Fibroblast of lung (primary cell): ENCODE data around the gene KCNIP3. TPM values are rescaled to one million over a fixed set of nuclear protein-coding genes. Genes with fewer than 3 reads are reported as not detected.

Source experiments
- DNase-seq, 2 donors: peaks; one replicate each; pipeline versions ENCODE4 v3.0.0 to v3.0.0-alpha.2; 2010; ENCODE audit warnings: low read depth in 2 of 2
- H2AFZ ChIP-seq: 2 replicates; pipeline ENCODE4 v1.5.1; 2012; ENCODE audit warnings: low read length, control low read depth, inconsistent platforms
- H3K27ac ChIP-seq: 2 replicates; pipeline ENCODE4 v1.5.1; 2011; ENCODE audit warnings: low read length, control low read depth; ENCODE audit not compliant: insufficient read depth
- H3K27me3 ChIP-seq: 2 replicates; pipeline ENCODE4 v1.5.1; 2011; ENCODE audit warnings: mild to moderate bottlenecking, low read length; ENCODE audit not compliant: control insufficient read depth, insufficient read depth
- H3K36me3 ChIP-seq: 2 replicates; pipeline ENCODE4 v1.5.1; 2011; ENCODE audit warnings: low read length; ENCODE audit not compliant: control insufficient read depth, insufficient read depth
- H3K4me1 ChIP-seq: 2 replicates; pipeline ENCODE4 v1.5.1; 2011; ENCODE audit warnings: low read length; ENCODE audit not compliant: control insufficient read depth, insufficient read depth; ENCODE audit errors: extremely low read depth
- H3K4me2 ChIP-seq: 2 replicates; pipeline ENCODE4 v1.5.1; 2011; ENCODE audit warnings: low read length, control low read depth; ENCODE audit not compliant: insufficient read depth; ENCODE audit errors: extremely low read depth
- H3K4me3 ChIP-seq, 4 experiments: fragments of 200-600 bp in 1 of 4; sonication (generic) in 1 of 4; replicated peaks in 1 of 4; 2 replicates each; pipeline ENCODE4 v1.5.1; 2011 to 2016; ENCODE audit warnings: low read length in 4 of 4, low read depth in 3 of 4, mild to moderate bottlenecking in 3 of 4, control low read depth in 2 of 4, inconsistent platforms in 1 of 4, mixed read lengths in 1 of 4; ENCODE audit not compliant: insufficient read depth in 1 of 4; ENCODE audit errors: control extremely low read depth in 1 of 4
- H3K79me2 ChIP-seq: 2 replicates; pipeline ENCODE4 v1.5.1; 2012; ENCODE audit warnings: mild to moderate bottlenecking, low read length, inconsistent platforms; ENCODE audit not compliant: control insufficient read depth, insufficient read depth
- H3K9ac ChIP-seq: 2 replicates; pipeline ENCODE4 v1.5.1; 2011; ENCODE audit warnings: mild to moderate bottlenecking, low read length, control low read depth; ENCODE audit not compliant: insufficient read depth
- H3K9me3 ChIP-seq: 2 replicates; pipeline ENCODE4 v1.5.1; 2012; ENCODE audit warnings: low read depth, low read length; ENCODE audit not compliant: control insufficient read depth, insufficient read depth
- H4K20me1 ChIP-seq: 2 replicates; pipeline ENCODE4 v1.5.1; 2011; ENCODE audit warnings: low read length; ENCODE audit not compliant: control insufficient read depth, insufficient read depth; ENCODE audit errors: extremely low read depth
- EZH2 ChIP-seq: IDR thresholded peaks from 2 replicates; pipeline ENCODE4 v1.5.1; 2012; ENCODE audit warnings: low read length, control low read depth, mild to moderate bottlenecking; ENCODE audit errors: missing control alignments
- polyA plus RNA-seq, 2 donors: library from polyadenylated mRNA; depleted of rRNA in 1 of 2; stranded (reverse) in 1 of 2; unstranded in 1 of 2; fragments of >200 nt; gene quantifications; 2 replicates each; pipeline ENCODE4 v1.2.1, GENCODE V29; 2011 to 2012; ENCODE audit warnings: missing spikeins in 1 of 2
- total RNA-seq: library from RNA; depleted of rRNA; stranded (reverse); fragments of >200 nt; gene quantifications from 2 replicates; pipeline ENCODE4 v1.2.1, GENCODE V29; 2014
- TF ChIP-seq, protein P1 (sequence below), 2 donors: IDR thresholded peaks in 1 of 2; conservative IDR thresholded peaks in 1 of 2; 1 replicate in 1 of 2; 2 replicates in 1 of 2; pipeline ENCODE4 v1.5.1; 2011 to 2012; ENCODE audit warnings: low read length in 2 of 2, control low read depth in 1 of 2, inconsistent platforms in 1 of 2, low read depth in 1 of 2, mild to moderate bottlenecking in 1 of 2

Gene KCNIP3
- total and polyA plus RNA-seq, 2 donors (not counting 1 experiment from before 2014, with no cell fraction given): 0.32 to 1.7 TPM

DNA sequence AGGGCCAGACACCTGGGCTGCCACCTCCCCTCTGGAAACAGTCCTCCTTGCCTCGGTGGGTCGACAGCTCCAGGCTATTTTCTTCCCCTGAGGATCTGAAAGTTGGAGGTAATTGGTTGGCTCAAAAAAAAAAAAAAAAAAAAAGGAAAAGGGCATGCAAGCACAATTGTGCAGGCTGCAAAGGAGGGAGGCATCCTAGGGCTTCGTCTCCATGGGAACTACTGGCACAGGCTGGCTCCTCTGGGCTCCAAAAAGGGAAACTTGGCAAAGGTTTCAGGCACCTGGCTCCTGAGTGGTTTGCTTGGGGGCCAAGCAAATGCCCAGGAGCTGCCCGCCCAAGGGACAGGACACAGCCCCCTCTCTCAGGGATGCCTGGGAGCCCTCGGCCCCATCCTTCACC, 1.1 kb upstream of the KCNIP3 start:
- TF ChIP-seq EZH2: no peak
- TF ChIP-seq, protein P1, sequence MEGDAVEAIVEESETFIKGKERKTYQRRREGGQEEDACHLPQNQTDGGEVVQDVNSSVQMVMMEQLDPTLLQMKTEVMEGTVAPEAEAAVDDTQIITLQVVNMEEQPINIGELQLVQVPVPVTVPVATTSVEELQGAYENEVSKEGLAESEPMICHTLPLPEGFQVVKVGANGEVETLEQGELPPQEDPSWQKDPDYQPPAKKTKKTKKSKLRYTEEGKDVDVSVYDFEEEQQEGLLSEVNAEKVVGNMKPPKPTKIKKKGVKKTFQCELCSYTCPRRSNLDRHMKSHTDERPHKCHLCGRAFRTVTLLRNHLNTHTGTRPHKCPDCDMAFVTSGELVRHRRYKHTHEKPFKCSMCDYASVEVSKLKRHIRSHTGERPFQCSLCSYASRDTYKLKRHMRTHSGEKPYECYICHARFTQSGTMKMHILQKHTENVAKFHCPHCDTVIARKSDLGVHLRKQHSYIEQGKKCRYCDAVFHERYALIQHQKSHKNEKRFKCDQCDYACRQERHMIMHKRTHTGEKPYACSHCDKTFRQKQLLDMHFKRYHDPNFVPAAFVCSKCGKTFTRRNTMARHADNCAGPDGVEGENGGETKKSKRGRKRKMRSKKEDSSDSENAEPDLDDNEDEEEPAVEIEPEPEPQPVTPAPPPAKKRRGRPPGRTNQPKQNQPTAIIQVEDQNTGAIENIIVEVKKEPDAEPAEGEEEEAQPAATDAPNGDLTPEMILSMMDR (conservative IDR thresholded peaks at IDR 0.05 in 1 of 2, IDR thresholded peaks at IDR 0.05 in 1 of 2; ENCODE audit: low read depth in 1 of 2, low read length in 2 of 2): no peak
- no peak overlapping the region for H2AFZ ChIP-seq
- no peaks in the 10 kb centered on the region for H3K4me1 ChIP-seq
- H3K4me2 ChIP-seq: no peak overlapping the region
- no peak overlapping the region for H3K27ac ChIP-seq
- no peak overlapping the region for H3K4me3 ChIP-seq
- H3K9me3 ChIP-seq: no peaks in the 10 kb centered on the region
- no peaks in the 10 kb centered on the region for H3K27me3 ChIP-seq
- no peak overlapping the region for H3K9ac ChIP-seq
- no peaks in the 10 kb centered on the region for H4K20me1 ChIP-seq
- H3K79me2 ChIP-seq: no peaks in the 10 kb centered on the region
- no peak for DNase-seq
- H3K36me3 ChIP-seq: no peaks in the 10 kb centered on the region

DNA sequence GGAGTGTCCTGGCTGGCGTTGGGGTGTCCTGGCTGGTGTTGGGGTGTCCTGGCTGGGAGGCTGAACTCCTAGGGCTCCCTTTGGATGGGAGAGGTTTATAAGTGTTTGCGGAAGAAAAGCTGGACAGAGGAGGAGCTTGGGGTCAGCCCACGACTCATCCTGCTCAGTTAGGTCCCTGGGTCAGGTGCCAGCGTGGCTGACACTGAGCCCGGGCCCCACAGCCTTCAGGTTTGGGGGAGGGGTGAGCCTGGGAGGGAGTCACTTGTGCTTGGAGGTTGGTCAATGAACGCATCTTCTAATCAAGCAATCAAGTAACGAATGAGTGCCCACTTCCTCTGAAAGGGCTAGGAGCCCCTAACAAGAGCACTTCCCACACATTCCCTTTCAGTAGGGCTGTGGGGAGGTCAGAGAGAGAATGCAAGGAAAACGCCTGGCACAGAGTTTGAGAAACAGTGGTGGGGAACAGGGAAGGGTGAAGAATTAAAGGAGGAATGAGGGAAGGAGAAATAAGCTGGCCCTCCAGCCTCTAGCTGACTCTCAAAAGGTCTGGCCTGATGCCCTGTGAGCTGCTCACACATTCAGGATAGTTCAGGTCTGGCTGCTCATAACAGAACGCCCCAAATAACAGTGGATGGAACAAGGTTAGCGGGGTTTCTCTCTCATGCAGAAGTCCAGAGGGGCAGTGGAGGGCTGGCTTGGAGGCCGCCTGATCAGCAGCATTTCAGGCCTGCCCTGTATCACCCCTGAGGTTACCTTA, 670 bp downstream of the KCNIP3 start:
- Histone ChIP-seq H3K4me3 (no peak overlapping the region), H3K27me3 (no peaks in the 10 kb centered on the region), H3K9me3 (no peaks in the 10 kb centered on the region), H3K36me3 (no peaks in the 10 kb centered on the region), H3K9ac (no peak overlapping the region), H3K27ac (no peak overlapping the region), H2AFZ (no peak overlapping the region), H4K20me1 (no peaks in the 10 kb centered on the region), H3K4me1 (no peaks in the 10 kb centered on the region), H3K79me2 (no peaks in the 10 kb centered on the region), H3K4me2 (no peak overlapping the region)
- TF ChIP-seq, protein P1 (conservative IDR thresholded peaks at IDR 0.05 in 1 of 2, IDR thresholded peaks at IDR 0.05 in 1 of 2; ENCODE audit: low read depth in 1 of 2, low read length in 2 of 2): no peak
- no peak for TF ChIP-seq EZH2
- DNase-seq: no peak

DNA sequence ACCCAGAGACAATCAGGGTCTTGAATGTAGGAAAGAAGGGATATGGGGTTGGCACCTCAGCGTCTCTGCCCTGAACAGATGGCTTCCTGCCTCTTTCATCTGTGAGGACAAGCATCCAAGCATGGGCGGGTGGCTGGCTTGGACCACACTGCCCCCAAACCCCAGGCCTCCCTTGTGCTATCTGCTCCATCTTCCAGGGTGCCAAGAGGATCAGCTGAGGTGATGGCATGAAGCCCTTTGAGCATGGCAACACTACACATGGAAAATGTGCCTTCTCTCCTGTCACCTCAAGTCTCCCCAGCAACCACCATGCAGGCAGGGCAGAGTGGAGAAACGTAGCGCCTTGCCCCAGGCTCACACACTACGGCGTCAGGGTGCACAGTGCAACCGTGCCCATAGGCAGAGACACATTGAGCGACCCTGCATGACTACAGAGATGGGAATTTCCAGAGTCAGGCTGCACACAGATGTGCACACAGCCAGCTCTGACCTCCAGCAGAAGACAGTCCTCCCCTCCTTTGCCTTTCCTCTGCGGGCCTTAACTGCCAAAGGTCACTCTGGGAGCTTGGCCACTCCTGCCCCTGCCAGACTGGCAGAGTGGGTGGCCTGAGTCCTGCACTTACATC, 1.5 kb downstream of the KCNIP3 start:
- no peak overlapping the region for H3K27ac ChIP-seq
- no peaks in the 10 kb centered on the region for H3K79me2 ChIP-seq
- H3K4me1 ChIP-seq: no peaks in the 10 kb centered on the region
- H3K4me3 ChIP-seq: no peak overlapping the region
- H3K36me3 ChIP-seq: no peaks in the 10 kb centered on the region
- no peaks in the 10 kb centered on the region for H4K20me1 ChIP-seq
- no peak overlapping the region for H2AFZ ChIP-seq
- no peaks in the 10 kb centered on the region for H3K27me3 ChIP-seq
- H3K4me2 ChIP-seq: no peak overlapping the region
- TF ChIP-seq, protein P1 (conservative IDR thresholded peaks at IDR 0.05 in 1 of 2, IDR thresholded peaks at IDR 0.05 in 1 of 2; ENCODE audit: low read depth in 1 of 2, low read length in 2 of 2): no peak
- TF ChIP-seq EZH2: no peak
- H3K9me3 ChIP-seq: no peaks in the 10 kb centered on the region
- H3K9ac ChIP-seq: no peak overlapping the region
- DNase-seq: no peak
